K562 (cell line): ENCODE data around the gene KDM4C. TPM values are rescaled to one million over a fixed set of nuclear protein-coding genes. Genes with fewer than 3 reads are reported as not detected.
A peak's percentile ranks its signal among the peaks of the same experiment; 100 is the strongest.

Experiments
- ATAC-seq: fragments of 200-7000 bp; cut with Tn5 transposase; 3 replicates; pipeline ENCODE4 v1.9.1; 2020; ENCODE audit warnings: moderate library complexity
- BruUV-seq: library from RNA; stranded (reverse); fragments of 400-500 nt; replicated peaks from 2 replicates; lab custom pipeline; 2021; lab: Mats Ljungman, UMichigan
- CTCF ChIA-PET: fragments of 300-600 bp; formaldehyde crosslinking; extraction: SDS; loops from one replicate; lab custom pipeline; 2021; ENCODE audit warnings: low intra/inter-chr PET ratio; lab: Yijun Ruan, JAX
- POLR2A ChIA-PET: fragments of 300-600, 350-650 bp; sonication (Branson Sonifier 250); formaldehyde crosslinking; extraction: SDS; loops from one replicate; lab custom pipeline; 2021; ENCODE audit warnings: antibody characterized with exemption, inconsistent platforms; lab: Yijun Ruan, JAX
- DNase-seq, 4 experiments: peaks; one replicate each; pipeline versions ENCODE4 v3.0.0 to v3.0.0-alpha.2; 2011 to 2018; ENCODE audit warnings: low spot score in 3 of 4, mixed read lengths in 3 of 4; ENCODE audit errors: extremely low read depth in 1 of 4
- FAIRE-seq: peaks from 2 replicates; lab custom pipeline; 2011; peaks lifted over from hg19 to GRCh38; lab: Jason Lieb, UNC
- H2AFZ ChIP-seq: 2 replicates; pipeline ENCODE4 v1.6.0; 2011; ENCODE audit warnings: low read depth, low read length, control low read depth, inconsistent platforms
- H3K27ac ChIP-seq: fragments of 200-600 bp; 3 replicates; pipeline ENCODE4 v1.8.0; 2011; ENCODE audit warnings: low read depth, mild to moderate bottlenecking, control low read depth, inconsistent platforms, low read length, moderate library complexity, mixed read lengths; ENCODE audit errors: extremely low read depth
- H3K27me3 ChIP-seq, 2 experiments: fragments of 300-600 bp in 1 of 2; 2 replicates in 1 of 2; 3 replicates in 1 of 2; pipeline versions ENCODE4 v1.6.0 to v1.8.0; 2011; ENCODE audit warnings: inconsistent platforms in 2 of 2, low read length in 2 of 2, mild to moderate bottlenecking in 1 of 2, mixed read lengths in 1 of 2, moderate library complexity in 1 of 2; ENCODE audit not compliant: control insufficient read depth in 2 of 2, insufficient read depth in 2 of 2
- H3K36me3 ChIP-seq: fragments of 300-600 bp; 3 replicates; pipeline ENCODE4 v1.8.0; 2011; ENCODE audit warnings: mild to moderate bottlenecking, low read length, inconsistent platforms; ENCODE audit not compliant: control insufficient read depth, insufficient read depth
- H3K4me1 ChIP-seq, 2 experiments: fragments of 200-600 bp in 1 of 2; replicated peaks in 1 of 2; 2 replicates in 1 of 2; 3 replicates in 1 of 2; pipeline versions ENCODE4 v1.5.1 to v1.8.0; 2011; ENCODE audit warnings: inconsistent platforms in 2 of 2, low read length in 2 of 2, mild to moderate bottlenecking in 1 of 2, mixed read lengths in 1 of 2, moderate library complexity in 1 of 2; ENCODE audit not compliant: control insufficient read depth in 2 of 2, insufficient read depth in 2 of 2
- H3K4me2 ChIP-seq: 2 replicates; pipeline ENCODE4 v1.6.1; 2011; ENCODE audit warnings: low read length, control low read depth, inconsistent platforms, mixed read lengths; ENCODE audit not compliant: insufficient read depth
- H3K4me3 ChIP-seq: fragments of 200-600 bp; sonication (generic), shearing (Covaris generic); 2 replicates; pipeline ENCODE4 v1.5.1; 2016; ENCODE audit warnings: control low read depth, inconsistent platforms
- H3K79me2 ChIP-seq: fragments of 200-600 bp; 3 replicates; pipeline ENCODE4 v1.8.0; 2011; ENCODE audit warnings: low read length, inconsistent platforms; ENCODE audit not compliant: control insufficient read depth, insufficient read depth
- H3K9ac ChIP-seq, 2 experiments: 2 replicates each; pipeline versions ENCODE4 v1.6.0 to v1.6.1; 2011; ENCODE audit warnings: low read depth in 2 of 2, low read length in 2 of 2, control low read depth in 1 of 2, inconsistent platforms in 1 of 2, mild to moderate bottlenecking in 1 of 2, mixed read lengths in 1 of 2; ENCODE audit not compliant: insufficient read depth in 1 of 2
- H3K9me1 ChIP-seq: one replicate; pipeline ENCODE4 v1.6.0; 2011; ENCODE audit warnings: inconsistent platforms, mild to moderate bottlenecking, low read length, moderate library complexity; ENCODE audit not compliant: control insufficient read depth, insufficient read depth
- H3K9me3 ChIP-seq: replicated peaks from 2 replicates; pipeline ENCODE4 v1.5.1; 2011; ENCODE audit warnings: low read depth, low read length, inconsistent platforms; ENCODE audit not compliant: control insufficient read depth, insufficient read depth
- H4K20me1 ChIP-seq: replicated peaks from 2 replicates; pipeline ENCODE4 v1.6.1; 2011; ENCODE audit warnings: low read length, inconsistent platforms, mixed read lengths; ENCODE audit not compliant: control insufficient read depth, insufficient read depth
- C11orf30 ChIP-seq: fragments of 450-650 bp; IDR thresholded peaks from 2 replicates; pipeline ENCODE4 v1.6.1; 2016; ENCODE audit warnings: low read depth, mild to moderate bottlenecking
- ELF4 ChIP-seq: fragments of 450-650 bp; formaldehyde crosslinking; IDR thresholded peaks from 2 replicates; pipeline ENCODE4 v1.4.0; 2022; ENCODE audit warnings: missing genetic modification characterization
- POLR2G ChIP-seq: fragments of 200-400 bp; formaldehyde crosslinking; IDR thresholded peaks from 2 replicates; pipeline ENCODE4 v1.6.1; 2017; ENCODE audit warnings: low read depth, mild to moderate bottlenecking, antibody characterized with exemption, low read length, moderate library complexity
- RBBP5 ChIP-seq: fragments of 200-600 bp; sonication (generic); IDR thresholded peaks from 2 replicates; pipeline ENCODE4 v1.6.1; 2012; ENCODE audit warnings: borderline replicate concordance, mild to moderate bottlenecking, low read length, control low read depth, inconsistent platforms; ENCODE audit not compliant: insufficient read depth, poor library complexity, severe bottlenecking
- RBM25 ChIP-seq: fragments of 200-400 bp; formaldehyde crosslinking; IDR thresholded peaks from 2 replicates; pipeline ENCODE4 v1.6.1; 2018; ENCODE audit warnings: low read length, low read depth, moderate library complexity; ENCODE audit not compliant: severe bottlenecking
- RUNX1 ChIP-seq: sonication (generic); IDR thresholded peaks from 2 replicates; pipeline ENCODE4 v1.6.1; 2016; ENCODE audit warnings: antibody characterized with exemption, low read depth
- YY1 ChIP-seq, 3 experiments: IDR thresholded peaks; 2 replicates each; pipeline ENCODE4 v1.6.1; 2011; ENCODE audit warnings: low read length in 2 of 3, mild to moderate bottlenecking in 2 of 3, moderate library complexity in 2 of 3, borderline replicate concordance in 1 of 3, control low read depth in 1 of 3, low read depth in 1 of 3; ENCODE audit not compliant: insufficient read depth in 3 of 3, insufficient replicate concordance in 2 of 3, control insufficient read depth in 1 of 3, insufficient read length in 1 of 3; ENCODE audit errors: extremely low read depth in 1 of 3
- ZBED1 ChIP-seq: IDR thresholded peaks from 2 replicates; pipeline ENCODE4 v1.6.1; 2014
- ZNF699 ChIP-seq: fragments of 250-450 bp; sonication (Bioruptor Pico); IDR thresholded peaks from 2 replicates; pipeline ENCODE4 v1.8.0; 2021; ENCODE audit warnings: mild to moderate bottlenecking, moderate library complexity; ENCODE audit not compliant: insufficient replicate concordance
- ZNF717 ChIP-seq: fragments of 250-450 bp; sonication (Bioruptor Pico); IDR thresholded peaks from 2 replicates; pipeline ENCODE4 v1.5.0; 2021
- ZNF778 ChIP-seq: fragments of 450-650 bp; formaldehyde crosslinking; IDR thresholded peaks from 2 replicates; pipeline ENCODE4 v1.4.0; 2020; ENCODE audit warnings: mild to moderate bottlenecking, moderate library complexity
- ZNF79 ChIP-seq: fragments of 250-450 bp; sonication (Bioruptor Pico); IDR thresholded peaks from 2 replicates; pipeline ENCODE4 v1.4.0; 2020; ENCODE audit warnings: low read depth, mild to moderate bottlenecking, moderate library complexity
- in situ Hi-C: fragments of 300-500 bp; cut with MboI; formaldehyde crosslinking; loops from 4 replicates; pipeline ENCODE4 v1.15.0; 2018; ENCODE audit warnings: inconsistent platforms, mixed read lengths
- intact Hi-C: fragments of 100-400 bp; cut with micrococcal nuclease; formaldehyde crosslinking; loops from 2 replicates; pipeline ENCODE4 v1.14.2; 2022
- polyA plus RNA-seq, 8 experiments: library from polyadenylated mRNA; depleted of rRNA in 4 of 8; stranded (reverse) in 5 of 8; unstranded in 3 of 8; fragments of >200 nt; fragmentation: Nextera tagmentation in 2 of 8; fragmentation: Illumina TruSeq in 1 of 8; extraction: Ambion mirVana in 2 of 8; extraction: Trizol in 1 of 8; gene quantifications; 2 replicates each; pipeline versions ENCODE4 v1.2.1 to v1.2.3, GENCODE V29; 2011 to 2014; ENCODE audit warnings: inconsistent platforms in 1 of 8, missing spikeins in 1 of 8
- total RNA-seq, 7 experiments: library from RNA; depleted of rRNA in 6 of 7; stranded (reverse); fragments of >200 nt in 6 of 7; fragmentation: Illumina TruSeq in 2 of 7; extraction: Trizol in 2 of 7; gene quantifications; 2 replicates each; pipeline versions ENCODE4 v1.2.1 to v1.2.3, GENCODE V29; 2011 to 2021; ENCODE audit warnings: low replicate concordance in 1 of 7
- TF ChIP-seq, protein P1 (sequence below), 2 experiments: fragments of 250-450 bp in 1 of 2; fragments of 450-650 bp in 1 of 2; sonication (Bioruptor Pico) in 1 of 2; IDR thresholded peaks; 2 replicates each; pipeline versions ENCODE4 v1.6.1 to v1.8.0; 2016 to 2021; ENCODE audit warnings: mild to moderate bottlenecking in 2 of 2, moderate library complexity in 2 of 2, missing compliant biosample characterization in 1 of 2, missing genetic modification characterization in 1 of 2
- TF ChIP-seq, protein P2 (sequence below): sonication (generic); formaldehyde crosslinking; IDR thresholded peaks from 2 replicates; pipeline ENCODE4 v1.8.1; 2022; ENCODE audit warnings: missing genetic modification reagents
- TF ChIP-seq, protein P3 (sequence below): fragments of 250-450 bp; sonication (Bioruptor Pico); IDR thresholded peaks from 2 replicates; pipeline ENCODE4 v1.8.0; 2022; ENCODE audit warnings: inconsistent platforms, mild to moderate bottlenecking, moderate library complexity, borderline replicate concordance
- TF ChIP-seq, protein P4 (sequence below): sonication (generic); formaldehyde crosslinking; IDR thresholded peaks from 2 replicates; pipeline ENCODE4 v1.8.1; 2023; ENCODE audit warnings: mild to moderate bottlenecking, missing genetic modification reagents
- TF ChIP-seq, protein P5 (sequence below): fragments of 250-450 bp; sonication (Bioruptor Pico); IDR thresholded peaks from 2 replicates; pipeline ENCODE4 v1.6.1; 2021; ENCODE audit warnings: mild to moderate bottlenecking

The KDM4C gene
- total and polyA plus RNA-seq, 9 of the 15 experiments (the other 6 are each of a cell fraction or from before 2014, with no cell fraction given) = 5.4 to 17.0 (median 12.6) TPM

DNA sequence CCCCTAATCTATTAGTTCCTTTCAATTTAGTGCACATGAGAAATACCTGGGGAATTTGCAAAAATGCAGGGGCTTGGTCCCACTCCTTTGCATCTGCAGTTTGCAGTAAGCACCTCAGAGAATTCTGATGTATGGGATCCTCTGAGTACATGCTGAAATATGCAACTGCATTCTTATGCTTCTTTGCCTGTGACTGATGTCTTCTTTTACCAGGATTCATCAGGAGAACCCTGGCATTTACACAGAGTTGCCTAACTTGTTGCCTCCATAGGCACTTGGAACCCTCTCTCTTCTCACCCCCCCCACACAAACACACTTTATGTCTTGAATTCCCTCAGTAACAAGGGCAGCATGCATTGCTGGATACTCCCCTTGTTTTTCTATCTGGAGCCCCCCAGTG lies 173.1 kb downstream of the KDM4C start:
- Histone ChIP-seq H3K36me3 (no peaks in the 10 kb centered on the region), H4K20me1 (no peaks in the 10 kb centered on the region), H2AFZ (no peak overlapping the region), H3K79me2 (peaks cover 22% of the 10 kb centered on the region; the same call in 2 of the 3 replicates), H3K9me1 (no peaks in the 10 kb centered on the region), H3K9ac (peak overlapping the region in 1 of 2 experiments; percentile 25; a peak in 1 of 4 replicates), H3K4me2 (no peak overlapping the region), H3K4me3 (no peak overlapping the region), H3K4me1 (peaks cover 9 to 60% of the 10 kb centered on the region in 2 experiments; a peak in 4 of 5 replicates), H3K9me3 (no peaks in the 10 kb centered on the region; the same call in 1 of the 2 replicates), H3K27me3 (no peaks in the 10 kb centered on the region), H3K27ac (peak overlapping the region; percentile 86; the same call in 2 of the 3 replicates)
- no TSS peak for BruUV-seq
- POLR2A ChIA-PET = no interaction called here
- FAIRE-seq (no peak), ATAC-seq (no peak), DNase-seq (no peak)
- CTCF ChIA-PET = no interaction called here
- in situ Hi-C loops = no loop called here
- intact Hi-C loops = no loop called here
- no peak for TF ChIP-seq RBM25
- TF ChIP-seq ZNF79 = no peak
- TF ChIP-seq, protein P1, sequence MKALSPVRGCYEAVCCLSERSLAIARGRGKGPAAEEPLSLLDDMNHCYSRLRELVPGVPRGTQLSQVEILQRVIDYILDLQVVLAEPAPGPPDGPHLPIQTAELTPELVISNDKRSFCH (CRISPR knock-in tag; IDR thresholded peaks at IDR 0.05) = no peak
- TF ChIP-seq, protein P1 (tag; IDR thresholded peaks at IDR 0.05) = no peak
- no peak for TF ChIP-seq RUNX1
- TF ChIP-seq POLR2G = no peak
- TF ChIP-seq C11orf30 = no peak
- TF ChIP-seq RBBP5 = no peak
- TF ChIP-seq ZBED1 = no peak
- no peak for TF ChIP-seq YY1 (IDR thresholded peaks at IDR 0.05; ENCODE audit: borderline replicate concordance in 1 of 3, control insufficient read depth in 1 of 3, extremely low read depth in 1 of 3, insufficient read depth in 3 of 3, insufficient read length in 1 of 3, insufficient replicate concordance in 2 of 3, low read depth in 1 of 3, low read length in 2 of 3)
- TF ChIP-seq, protein P2, sequence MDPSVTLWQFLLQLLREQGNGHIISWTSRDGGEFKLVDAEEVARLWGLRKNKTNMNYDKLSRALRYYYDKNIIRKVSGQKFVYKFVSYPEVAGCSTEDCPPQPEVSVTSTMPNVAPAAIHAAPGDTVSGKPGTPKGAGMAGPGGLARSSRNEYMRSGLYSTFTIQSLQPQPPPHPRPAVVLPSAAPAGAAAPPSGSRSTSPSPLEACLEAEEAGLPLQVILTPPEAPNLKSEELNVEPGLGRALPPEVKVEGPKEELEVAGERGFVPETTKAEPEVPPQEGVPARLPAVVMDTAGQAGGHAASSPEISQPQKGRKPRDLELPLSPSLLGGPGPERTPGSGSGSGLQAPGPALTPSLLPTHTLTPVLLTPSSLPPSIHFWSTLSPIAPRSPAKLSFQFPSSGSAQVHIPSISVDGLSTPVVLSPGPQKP (CRISPR knock-in tag) = no peak
- TF ChIP-seq, protein P3, sequence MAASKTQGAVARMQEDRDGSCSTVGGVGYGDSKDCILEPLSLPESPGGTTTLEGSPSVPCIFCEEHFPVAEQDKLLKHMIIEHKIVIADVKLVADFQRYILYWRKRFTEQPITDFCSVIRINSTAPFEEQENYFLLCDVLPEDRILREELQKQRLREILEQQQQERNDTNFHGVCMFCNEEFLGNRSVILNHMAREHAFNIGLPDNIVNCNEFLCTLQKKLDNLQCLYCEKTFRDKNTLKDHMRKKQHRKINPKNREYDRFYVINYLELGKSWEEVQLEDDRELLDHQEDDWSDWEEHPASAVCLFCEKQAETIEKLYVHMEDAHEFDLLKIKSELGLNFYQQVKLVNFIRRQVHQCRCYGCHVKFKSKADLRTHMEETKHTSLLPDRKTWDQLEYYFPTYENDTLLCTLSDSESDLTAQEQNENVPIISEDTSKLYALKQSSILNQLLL (CRISPR knock-in tag) = no peak
- TF ChIP-seq ZNF778 (CRISPR knock-in tag) = no peak
- TF ChIP-seq, protein P4, sequence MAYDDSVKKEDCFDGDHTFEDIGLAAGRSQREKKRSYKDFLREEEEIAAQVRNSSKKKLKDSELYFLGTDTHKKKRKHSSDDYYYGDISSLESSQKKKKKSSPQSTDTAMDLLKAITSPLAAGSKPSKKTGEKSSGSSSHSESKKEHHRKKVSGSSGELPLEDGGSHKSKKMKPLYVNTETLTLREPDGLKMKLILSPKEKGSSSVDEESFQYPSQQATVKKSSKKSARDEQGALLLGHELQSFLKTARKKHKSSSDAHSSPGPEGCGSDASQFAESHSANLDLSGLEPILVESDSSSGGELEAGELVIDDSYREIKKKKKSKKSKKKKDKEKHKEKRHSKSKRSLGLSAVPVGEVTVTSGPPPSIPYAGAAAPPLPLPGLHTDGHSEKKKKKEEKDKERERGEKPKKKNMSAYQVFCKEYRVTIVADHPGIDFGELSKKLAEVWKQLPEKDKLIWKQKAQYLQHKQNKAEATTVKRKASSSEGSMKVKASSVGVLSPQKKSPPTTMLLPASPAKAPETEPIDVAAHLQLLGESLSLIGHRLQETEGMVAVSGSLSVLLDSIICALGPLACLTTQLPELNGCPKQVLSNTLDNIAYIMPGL (CRISPR knock-in tag) = no peak
- TF ChIP-seq, protein P5, sequence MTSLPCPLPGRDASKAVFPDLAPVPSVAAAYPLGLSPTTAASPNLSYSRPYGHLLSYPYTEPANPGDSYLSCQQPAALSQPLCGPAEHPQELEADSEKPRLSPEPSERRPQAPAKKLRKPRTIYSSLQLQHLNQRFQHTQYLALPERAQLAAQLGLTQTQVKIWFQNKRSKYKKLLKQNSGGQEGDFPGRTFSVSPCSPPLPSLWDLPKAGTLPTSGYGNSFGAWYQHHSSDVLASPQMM (CRISPR knock-in tag) = no peak
- no peak for TF ChIP-seq ELF4 (CRISPR knock-in tag)
- TF ChIP-seq ZNF717 (CRISPR knock-in tag) = no peak
- no peak for TF ChIP-seq ZNF699 (CRISPR knock-in tag)
